ENCODE results near the gene DEFB110. TPM values are rescaled to one million over a fixed set of nuclear protein-coding genes. Genes with fewer than 3 reads are reported as not detected.

Gene DEFB110
- total RNA-seq, 1 donor from 2014 or later = not detected

DNA sequence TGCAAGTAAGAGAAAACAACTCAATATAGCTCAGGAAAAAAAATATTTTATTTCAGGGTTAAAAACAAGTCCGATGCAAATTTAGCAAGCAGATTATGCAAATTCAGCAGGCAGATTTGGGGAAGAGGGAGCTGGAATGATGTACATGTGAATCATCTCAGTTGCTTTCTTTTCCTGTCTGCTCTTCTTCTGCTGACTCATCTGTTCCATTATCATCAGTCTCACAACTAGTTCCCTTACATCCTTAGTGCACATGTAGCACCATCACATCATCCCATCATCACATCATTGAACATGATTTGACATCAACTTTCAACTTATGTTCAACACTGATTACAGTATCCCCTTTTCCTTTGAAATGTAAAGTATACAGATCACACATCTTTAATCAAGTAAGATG lies 40.9 kb downstream of the DEFB110 start:
- DNase-seq = no peak
- intact Hi-C loops (cut with micrococcal nuclease) = no loop called here
- no peak overlapping the region for H3K27ac ChIP-seq (replicated peaks)
- H3K4me1 ChIP-seq = no peaks in the 10 kb centered on the region
- no peak for TF ChIP-seq CTCF (IDR thresholded peaks at IDR 0.05; ENCODE audit: borderline replicate concordance)
- H3K4me3 ChIP-seq = no peak overlapping the region
- H3K9me3 ChIP-seq (replicated peaks) = no peaks in the 10 kb centered on the region
- H3K36me3 ChIP-seq = no peaks in the 10 kb centered on the region
- H3K27me3 ChIP-seq (ENCODE audit: low read depth) = no peaks in the 10 kb centered on the region

DNA sequence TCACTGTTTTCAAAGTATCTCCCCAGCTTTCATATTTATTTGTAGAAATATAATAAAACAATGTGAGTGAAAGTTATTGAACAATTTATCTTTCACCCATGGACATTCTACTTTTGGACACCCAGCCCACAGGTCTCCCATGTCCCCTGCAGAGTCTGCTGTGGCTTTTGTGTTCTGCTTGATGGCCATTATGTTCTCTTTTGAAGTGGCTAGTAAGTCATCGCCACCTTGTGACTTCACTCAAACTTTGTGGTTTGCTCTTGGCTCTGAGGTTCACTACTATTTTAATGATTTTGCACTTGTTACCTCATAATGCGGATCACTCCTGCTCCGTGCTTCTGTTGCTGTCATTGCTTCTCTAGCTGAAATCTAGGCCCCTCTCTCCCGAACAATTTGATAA lies 42.2 kb downstream of the DEFB110 start:
- H3K27ac ChIP-seq (replicated peaks) = no peak overlapping the region
- no peaks in the 10 kb centered on the region for H3K9me3 ChIP-seq (replicated peaks)
- H3K4me3 ChIP-seq = no peak overlapping the region
- no peaks in the 10 kb centered on the region for H3K27me3 ChIP-seq (ENCODE audit: low read depth)
- no peaks in the 10 kb centered on the region for H3K36me3 ChIP-seq
- no peak for DNase-seq
- TF ChIP-seq CTCF (IDR thresholded peaks at IDR 0.05; ENCODE audit: borderline replicate concordance) = no peak
- intact Hi-C loops (cut with micrococcal nuclease) = no loop called here
- no peaks in the 10 kb centered on the region for H3K4me1 ChIP-seq

DNA sequence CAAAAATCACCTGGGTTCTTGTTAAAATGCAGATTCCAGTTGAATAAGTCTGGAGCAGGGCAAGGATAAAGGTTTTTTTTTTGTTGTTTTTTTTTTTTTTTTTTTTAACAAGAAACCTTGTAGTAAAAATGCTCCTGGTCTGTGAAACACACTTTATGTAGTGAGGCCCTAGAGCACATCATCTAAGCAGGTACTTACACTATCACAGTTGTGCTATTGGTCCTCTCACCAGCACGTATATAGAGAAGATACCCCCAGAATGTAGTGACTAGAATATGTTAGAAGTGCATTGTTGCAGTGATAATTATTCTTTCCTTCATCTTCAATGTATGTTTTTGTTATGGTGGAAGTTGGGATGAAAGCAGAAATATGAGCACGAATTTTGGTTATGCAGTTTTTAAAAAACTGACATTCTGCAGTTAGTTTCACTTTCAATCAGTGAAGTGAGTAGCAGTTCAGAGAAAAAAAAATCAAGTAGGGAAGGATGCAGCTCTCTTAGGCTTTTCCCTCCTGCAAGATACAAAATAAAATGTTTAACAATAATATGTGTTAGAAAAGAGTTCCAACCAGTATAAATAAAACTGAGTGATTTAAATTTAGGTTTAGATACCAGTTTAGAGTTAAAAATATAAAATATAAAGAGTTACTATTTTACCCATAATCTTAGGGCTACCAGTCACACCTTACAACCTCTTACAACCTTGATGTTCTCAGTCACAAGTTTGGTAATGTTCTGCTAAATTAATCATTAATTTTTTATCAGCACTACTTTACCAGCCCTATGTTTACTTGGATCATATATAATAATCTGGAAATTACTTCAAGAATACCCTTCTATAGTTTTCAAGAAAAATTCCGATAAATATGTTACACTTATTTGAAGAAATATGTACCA lies 43.2 kb downstream of the DEFB110 start:
- Histone ChIP-seq H3K27ac (replicated peaks) (no peak overlapping the region), H3K4me3 (no peak overlapping the region), H3K4me1 (no peaks in the 10 kb centered on the region), H3K9me3 (replicated peaks) (no peaks in the 10 kb centered on the region), H3K27me3 (ENCODE audit: low read depth) (no peaks in the 10 kb centered on the region), H3K36me3 (no peaks in the 10 kb centered on the region)
- intact Hi-C loops (cut with micrococcal nuclease) = no loop called here
- DNase-seq = no peak
- TF ChIP-seq CTCF (IDR thresholded peaks at IDR 0.05; ENCODE audit: borderline replicate concordance) = no peak

GRCh38 chr6:49969605-49970004 lies 52.2 kb downstream of the DEFB110 start, which contains the start of gene DEFB113:
Gene DEFB113, minus strand, starts transcription at chr6:49969625. Its CDS starts 0 bp downstream, at chr6:49969625.
- intact Hi-C loops (cut with micrococcal nuclease) = no loop called here
- no peak within 1 kb of the TSS for H3K27ac ChIP-seq (replicated peaks)
- H3K4me1 ChIP-seq = no peaks in the 10 kb centered on the region
- no peak for DNase-seq
- no peaks in the 10 kb centered on the region for H3K9me3 ChIP-seq (replicated peaks)
- H3K4me3 ChIP-seq = no peak within 1 kb of the TSS
- H3K27me3 ChIP-seq (ENCODE audit: low read depth) = no peaks in the 10 kb centered on the region
- TF ChIP-seq CTCF (IDR thresholded peaks at IDR 0.05; ENCODE audit: borderline replicate concordance) = no peak
- H3K36me3 ChIP-seq = no peaks in the 10 kb centered on the region

Other genes with a start within 250 kb of the DEFB110 start
- gene PGK2, start 234.7 kb downstream of the DEFB110 start, total RNA-seq = not detected
- gene CRISP1, start 155.5 kb downstream of the DEFB110 start, total RNA-seq = not detected
- not detected for gene DEFB114, start 57.8 kb downstream of the DEFB110 start, total RNA-seq
- not detected for gene DEFB113, start 52.4 kb downstream of the DEFB110 start, total RNA-seq
- gene DEFB112, start 27.9 kb upstream of the DEFB110 start, total RNA-seq = not detected

Measured in left ventricle myocardium inferior (tissue), 1 donor.